Hepatocyte (in vitro differentiated cells): Measurements from ENCODE around the gene FGD2. TPM values are rescaled to one million over a fixed set of nuclear protein-coding genes. Genes with fewer than 3 reads are reported as not detected.

Experiments
- DNase-seq: peaks from one replicate; pipeline ENCODE4 v3.0.0-alpha.2; 2016; ENCODE audit warnings: low spot score
- H2AFZ ChIP-seq: fragments of 200-600 bp; sonication (generic); 2 replicates; pipeline ENCODE4 v1.6.0; 2016; ENCODE audit warnings: antibody characterized with exemption, mild to moderate bottlenecking
- H3K27ac ChIP-seq: fragments of 200-600 bp; sonication (generic); 2 replicates; pipeline ENCODE4 v1.5.1; 2016; ENCODE audit warnings: mild to moderate bottlenecking
- H3K27me3 ChIP-seq: fragments of 200-600 bp; sonication (generic); 2 replicates; pipeline ENCODE4 v1.6.1; 2016
- H3K36me3 ChIP-seq: fragments of 200-600 bp; sonication (generic); replicated peaks from 2 replicates; pipeline ENCODE4 v1.5.1; 2016; ENCODE audit warnings: low read depth; ENCODE audit not compliant: insufficient read depth
- H3K4me1 ChIP-seq: fragments of 200-600 bp; sonication (generic); 2 replicates; pipeline ENCODE4 v1.5.1; 2016; ENCODE audit warnings: mild to moderate bottlenecking, moderate library complexity; ENCODE audit not compliant: insufficient read depth
- H3K4me2 ChIP-seq: fragments of 200-600 bp; sonication (generic); 2 replicates; pipeline ENCODE4 v1.6.0; 2016
- H3K4me3 ChIP-seq: fragments of 200-600 bp; sonication (generic); 2 replicates; pipeline ENCODE4 v1.5.1; 2016; ENCODE audit warnings: mild to moderate bottlenecking
- H3K79me2 ChIP-seq: fragments of 200-600 bp; sonication (generic); 2 replicates; pipeline ENCODE4 v1.6.0; 2017; ENCODE audit warnings: mild to moderate bottlenecking
- H3K9me2 ChIP-seq: fragments of 200-600 bp; sonication (generic); replicated peaks from 2 replicates; pipeline ENCODE4 v1.6.0; 2017; ENCODE audit warnings: mild to moderate bottlenecking; ENCODE audit not compliant: insufficient read depth
- H3K9me3 ChIP-seq: fragments of 200-600 bp; sonication (generic); 2 replicates; pipeline ENCODE4 v1.5.1; 2016; ENCODE audit warnings: low read depth, mild to moderate bottlenecking
- H4K20me1 ChIP-seq: fragments of 200-600 bp; sonication (generic); 2 replicates; pipeline ENCODE4 v1.6.0; 2016; ENCODE audit warnings: mild to moderate bottlenecking; ENCODE audit not compliant: insufficient read depth, poor library complexity, severe bottlenecking
- EZH2 ChIP-seq: fragments of 200-600 bp; sonication (generic); IDR thresholded peaks from 2 replicates; pipeline ENCODE4 v1.6.1; 2016; ENCODE audit warnings: antibody characterized with exemption, mild to moderate bottlenecking, borderline replicate concordance
- EZH2phosphoT487 ChIP-seq: fragments of 200-600 bp; sonication (generic); IDR thresholded peaks from one replicate; pipeline ENCODE4 v1.6.1; 2018; ENCODE audit warnings: antibody characterized with exemption, mild to moderate bottlenecking, low read depth, moderate library complexity; ENCODE audit not compliant: unreplicated experiment, severe bottlenecking
- WGBS: methylation state at CpG from one replicate; pipeline ENCODE4 v1.1.6; 2016; ENCODE audit warnings: low lambda C conversion rate; ENCODE audit errors: missing lambda C conversion rate; 5-methylcytosine and 5-hydroxymethylcytosine counted together
- polyA plus RNA-seq: library from polyadenylated mRNA; unstranded; fragments of >200 nt; fragmentation: Nextera tagmentation; extraction: Ambion mirVana; gene quantifications from 2 replicates; pipeline ENCODE4 v1.2.1, GENCODE V29; 2016
- total RNA-seq: library from RNA; depleted of rRNA; stranded (reverse); fragments of >200 nt; gene quantifications from 2 replicates; pipeline ENCODE4 v1.2.3, GENCODE V29; 2014
- TF ChIP-seq, protein P1 (sequence below): fragments of 200-600 bp; sonication (generic); IDR thresholded peaks from 2 replicates; pipeline ENCODE4 v1.5.1; 2016; ENCODE audit warnings: antibody characterized with exemption, mild to moderate bottlenecking; ENCODE audit not compliant: poor library complexity

The FGD2 gene
- total and polyA plus RNA-seq, 2 experiments from 2014 or later, result 4.6 to 5.2 TPM

DNA sequence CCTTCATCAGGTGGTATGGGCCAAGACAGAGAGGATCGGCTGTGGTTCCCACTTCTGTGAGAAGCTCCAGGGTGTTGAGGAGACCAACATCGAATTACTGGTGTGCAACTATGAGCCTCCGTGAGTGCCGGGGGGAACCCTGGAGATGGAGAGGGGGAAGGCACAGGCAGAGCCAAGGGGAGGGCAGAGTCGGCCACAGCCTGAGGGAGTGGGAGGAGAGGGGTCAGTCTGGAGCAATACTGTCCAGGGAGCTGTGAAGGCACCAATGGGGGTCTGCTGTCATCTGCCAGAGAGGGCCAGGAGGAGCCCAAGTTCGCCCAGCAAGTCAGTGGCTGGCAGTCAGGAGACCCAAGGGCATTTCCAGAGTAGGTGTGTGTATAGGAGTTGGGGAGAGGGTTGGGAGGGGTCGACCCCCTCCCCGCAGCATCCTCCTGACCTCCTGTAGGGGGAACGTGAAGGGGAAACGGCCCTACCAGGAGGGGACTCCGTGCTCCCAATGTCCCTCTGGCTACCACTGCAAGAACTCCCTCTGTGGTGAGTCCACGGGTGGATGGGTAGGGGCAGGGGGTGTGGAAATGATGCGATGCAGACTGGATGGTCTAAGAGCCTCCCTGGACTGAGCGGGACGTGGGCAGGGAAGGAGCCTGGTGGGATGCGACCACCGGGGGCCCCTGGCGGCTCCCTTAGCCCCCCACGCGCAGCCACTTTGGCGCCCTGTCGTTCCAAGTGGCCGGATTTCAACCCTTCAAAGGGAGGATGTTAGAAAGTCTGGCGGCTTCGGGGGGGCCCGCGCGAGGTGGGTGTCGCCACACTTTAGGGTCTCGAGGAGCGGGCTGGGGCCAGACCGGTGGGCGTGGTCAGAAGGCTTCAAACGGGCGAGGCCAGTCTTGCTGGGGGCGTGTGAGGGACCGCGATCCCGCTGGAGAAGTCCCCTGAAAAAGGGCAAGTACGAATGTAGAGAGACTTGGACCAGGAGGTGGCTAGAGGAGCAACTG lies 43.7 kb upstream of the FGD2 start:
- WGBS, result 88% methylated on average over 40 of the region's 40 CpGs
- Histone ChIP-seq H2AFZ (no peak overlapping the region), H3K4me3 (no peak overlapping the region), H3K79me2 (no peaks in the 10 kb centered on the region), H3K4me1 (peaks cover 10% of the 10 kb centered on the region), H3K27me3 (no peaks in the 10 kb centered on the region), H3K4me2 (no peak overlapping the region), H3K27ac (no peak overlapping the region), H4K20me1 (no peaks in the 10 kb centered on the region), H3K36me3 (no peaks in the 10 kb centered on the region), H3K9me3 (no peaks in the 10 kb centered on the region), H3K9me2 (no peaks in the 10 kb centered on the region)
- DNase-seq, result no peak
- TF ChIP-seq, protein P1, sequence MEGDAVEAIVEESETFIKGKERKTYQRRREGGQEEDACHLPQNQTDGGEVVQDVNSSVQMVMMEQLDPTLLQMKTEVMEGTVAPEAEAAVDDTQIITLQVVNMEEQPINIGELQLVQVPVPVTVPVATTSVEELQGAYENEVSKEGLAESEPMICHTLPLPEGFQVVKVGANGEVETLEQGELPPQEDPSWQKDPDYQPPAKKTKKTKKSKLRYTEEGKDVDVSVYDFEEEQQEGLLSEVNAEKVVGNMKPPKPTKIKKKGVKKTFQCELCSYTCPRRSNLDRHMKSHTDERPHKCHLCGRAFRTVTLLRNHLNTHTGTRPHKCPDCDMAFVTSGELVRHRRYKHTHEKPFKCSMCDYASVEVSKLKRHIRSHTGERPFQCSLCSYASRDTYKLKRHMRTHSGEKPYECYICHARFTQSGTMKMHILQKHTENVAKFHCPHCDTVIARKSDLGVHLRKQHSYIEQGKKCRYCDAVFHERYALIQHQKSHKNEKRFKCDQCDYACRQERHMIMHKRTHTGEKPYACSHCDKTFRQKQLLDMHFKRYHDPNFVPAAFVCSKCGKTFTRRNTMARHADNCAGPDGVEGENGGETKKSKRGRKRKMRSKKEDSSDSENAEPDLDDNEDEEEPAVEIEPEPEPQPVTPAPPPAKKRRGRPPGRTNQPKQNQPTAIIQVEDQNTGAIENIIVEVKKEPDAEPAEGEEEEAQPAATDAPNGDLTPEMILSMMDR, result no peak
- no peak for TF ChIP-seq EZH2
- TF ChIP-seq EZH2phosphoT487, result no peak

GRCh38 chr6:36962874-36963273 lies 42.6 kb upstream of the FGD2 start:
- no peak overlapping the region for H3K27ac ChIP-seq

DNA sequence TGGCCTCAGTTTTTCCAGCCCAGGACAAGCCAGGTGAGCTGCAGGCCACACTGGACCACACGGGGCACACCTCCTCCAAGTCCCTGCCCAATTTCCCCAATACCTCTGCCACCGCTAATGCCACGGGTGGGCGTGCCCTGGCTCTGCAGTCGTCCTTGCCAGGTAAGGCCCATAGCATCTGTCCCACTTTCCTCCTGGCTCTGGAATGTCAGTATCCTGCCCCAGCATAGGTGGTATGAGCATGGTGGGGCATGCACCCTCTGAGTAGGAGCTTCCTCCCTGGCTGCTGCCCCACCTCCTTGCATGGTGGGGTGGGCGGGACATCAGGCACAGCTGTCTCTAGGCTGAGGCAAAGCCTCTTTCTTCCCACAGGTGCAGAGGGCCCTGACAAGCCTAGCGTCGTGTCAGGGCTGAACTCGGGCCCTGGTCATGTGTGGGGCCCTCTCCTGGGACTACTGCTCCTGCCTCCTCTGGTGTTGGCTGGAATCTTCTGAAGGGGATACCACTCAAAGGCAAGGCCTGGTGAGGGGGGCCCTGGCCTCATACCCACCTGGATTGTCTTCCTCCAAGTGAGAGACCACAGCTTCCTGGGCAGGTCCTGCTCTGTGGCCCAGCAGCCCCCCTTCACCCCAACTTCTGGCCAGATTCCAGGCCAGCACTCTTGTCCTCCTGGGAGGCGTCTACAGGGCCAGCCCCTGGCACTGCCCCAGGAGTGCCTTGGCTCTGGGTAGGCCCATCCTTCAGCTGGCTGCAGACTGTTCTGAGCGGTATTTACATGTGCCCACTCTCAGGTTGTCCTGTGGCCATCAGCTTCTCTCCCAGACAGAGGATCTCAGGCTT lies 41.8 kb upstream of the FGD2 start:
- Histone ChIP-seq H3K9me3 (no peaks in the 10 kb centered on the region), H3K9me2 (no peaks in the 10 kb centered on the region), H2AFZ (no peak overlapping the region), H3K4me3 (no peak overlapping the region), H3K4me2 (no peak overlapping the region), H3K27ac (no peak overlapping the region), H4K20me1 (no peaks in the 10 kb centered on the region), H3K27me3 (no peaks in the 10 kb centered on the region), H3K4me1 (peaks cover 10% of the 10 kb centered on the region), H3K36me3 (no peaks in the 10 kb centered on the region), H3K79me2 (no peaks in the 10 kb centered on the region)
- no peak for TF ChIP-seq EZH2
- TF ChIP-seq, protein P1, result no peak
- TF ChIP-seq EZH2phosphoT487, result no peak
- 87% methylated on average over 11 of the region's 11 CpGs for WGBS
- no peak for DNase-seq

More at GRCh38 chr6:36962874-36963273, 42.6 kb upstream of the FGD2 start:
- Histone ChIP-seq H4K20me1 (no peaks in the 10 kb centered on the region), H3K36me3 (no peaks in the 10 kb centered on the region), H3K79me2 (no peaks in the 10 kb centered on the region), H3K9me3 (no peaks in the 10 kb centered on the region), H3K4me3 (no peak overlapping the region), H2AFZ (no peak overlapping the region), H3K27me3 (no peaks in the 10 kb centered on the region), H3K4me2 (no peak overlapping the region), H3K4me1 (peaks cover 10% of the 10 kb centered on the region), H3K9me2 (no peaks in the 10 kb centered on the region)
- WGBS, result 75% methylated on average over 12 of the region's 12 CpGs
- DNase-seq, result peak; percentile 55
- no peak for TF ChIP-seq EZH2phosphoT487
- TF ChIP-seq, protein P1, result no peak
